NT2/D1 (cell line): ENCODE measurements around the gene NCAPD3.

Source experiments
- SUZ12 ChIP-seq: IDR thresholded peaks from 2 replicates; pipeline ENCODE4 v1.6.1; 2011; ENCODE audit not compliant: insufficient read length, insufficient read depth; ENCODE audit errors: extremely low read depth
- YY1 ChIP-seq: IDR thresholded peaks from 2 replicates; pipeline ENCODE4 v1.6.1; 2011; ENCODE audit not compliant: insufficient read length, insufficient read depth

DNA sequence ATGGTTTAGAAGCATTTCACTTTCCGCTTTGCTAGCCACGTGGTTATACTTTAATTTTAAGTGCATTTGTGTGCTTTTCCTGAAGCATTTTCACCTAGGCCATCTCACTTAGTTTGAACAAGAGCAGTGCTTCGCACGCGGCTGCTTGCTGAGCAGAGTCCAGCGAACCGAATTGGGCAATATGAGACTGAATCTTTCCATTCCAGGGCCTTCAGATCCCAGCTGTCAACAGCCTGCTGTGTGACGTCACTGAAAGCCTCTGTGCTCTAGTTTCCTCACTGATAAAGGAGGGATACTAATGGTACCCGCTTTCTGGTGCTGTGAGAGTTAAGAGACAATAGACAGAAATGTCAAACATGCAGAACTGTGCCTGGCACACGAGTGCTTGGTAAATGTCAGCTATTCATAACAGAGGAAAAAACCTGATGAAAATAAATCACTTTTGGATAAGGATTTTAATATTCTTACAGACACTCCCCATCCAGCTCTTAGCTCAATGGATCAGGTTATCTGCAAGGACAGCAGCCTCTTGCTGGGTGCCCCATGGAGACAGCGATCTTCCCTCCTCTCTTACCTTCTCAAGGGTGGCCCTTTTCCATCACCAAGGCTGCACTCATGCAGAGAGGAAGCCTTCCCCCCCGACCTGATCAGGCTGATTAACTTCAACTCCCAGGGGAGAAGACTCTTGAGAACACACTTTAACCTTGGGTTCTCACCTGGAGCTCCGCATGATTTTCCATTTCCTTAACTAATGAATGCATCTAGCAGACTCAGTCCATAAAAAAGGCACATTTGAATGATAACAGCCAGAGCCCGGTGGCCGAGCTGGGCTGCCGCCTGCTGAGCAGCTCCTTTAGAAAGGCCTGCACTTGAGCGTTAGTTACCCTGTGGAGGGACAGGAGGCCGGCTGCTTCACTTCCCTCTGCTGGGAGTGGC, 48.9 kb upstream of the NCAPD3 start:
- no peak for TF ChIP-seq YY1
- TF ChIP-seq SUZ12, result no peak
